ENCODE measurements around the gene RUNX2. TPM values are rescaled to one million over a fixed set of nuclear protein-coding genes. Genes with fewer than 3 reads are reported as not detected.

RUNX2 gene
- total RNA-seq, 2 experiments from 2014 or later, result 0.27 to 0.44 TPM

- no peak for DNase-seq (ENCODE audit: low spot score)
- H3K9me3 ChIP-seq (ENCODE audit: low read length), result no peaks in the 10 kb centered on the region
- TF ChIP-seq CTCF (conservative IDR thresholded peaks at IDR 0.05; ENCODE audit: low read length) (no peak), EZH2phosphoT487 (IDR thresholded peaks at IDR 0.05; ENCODE audit: borderline replicate concordance, low read depth, low read length) (no peak)
- POLR2A ChIA-PET, result interaction anchor here (0.7 kb wide), 1 partner anchor 252 kb away, joined by 3 read pairs; no protein-coding TSS in a partner anchor
- BruUV-seq (replicated peaks), result no TSS peak
- H3K36me3 ChIP-seq (ENCODE audit: insufficient read depth, low read length), result no peaks in the 10 kb centered on the region
- H3K79me2 ChIP-seq (ENCODE audit: insufficient read depth, low read depth, low read length), result no peaks in the 10 kb centered on the region
- H4K20me1 ChIP-seq (ENCODE audit: insufficient read depth, low read length), result no peaks in the 10 kb centered on the region
- H3K4me2 ChIP-seq (ENCODE audit: low read length), result no peak overlapping the region
- CTCF ChIA-PET (ENCODE audit: unreplicated experiment), result no interaction called here
- no peak overlapping the region for H2AFZ ChIP-seq (ENCODE audit: low read length)
- H3K4me3 ChIP-seq (ENCODE audit: low read depth, low read length, poor library complexity, severe bottlenecking), result no peak overlapping the region
- no peak overlapping the region for H3K27ac ChIP-seq (ENCODE audit: low read depth, low read length, poor library complexity, severe bottlenecking)
- intact Hi-C loops (cut with micrococcal nuclease; ENCODE audit: unreplicated experiment), result no loop called here
- H3K4me1 ChIP-seq (ENCODE audit: insufficient read depth, low read length, poor library complexity, severe bottlenecking), result no peaks in the 10 kb centered on the region
- no peaks in the 10 kb centered on the region for H3K9me2 ChIP-seq (ENCODE audit: insufficient read depth, low read length)
Observed at GRCh38 chr6:45433533-45434380, 105.6 kb downstream of the RUNX2 start.

GRCh38 chr6:45434381-45434700 is 106.2 kb downstream of the RUNX2 start:
- TF ChIP-seq CTCF (conservative IDR thresholded peaks at IDR 0.05; ENCODE audit: low read length), result no peak
- no peak for TF ChIP-seq EZH2phosphoT487 (IDR thresholded peaks at IDR 0.05; ENCODE audit: borderline replicate concordance, low read depth, low read length)
- no peak overlapping the region for H3K4me3 ChIP-seq (ENCODE audit: low read depth, low read length, poor library complexity, severe bottlenecking)
- H3K79me2 ChIP-seq (ENCODE audit: insufficient read depth, low read depth, low read length), result no peaks in the 10 kb centered on the region
- no peak overlapping the region for H2AFZ ChIP-seq (ENCODE audit: low read length)
- no peaks in the 10 kb centered on the region for H3K9me3 ChIP-seq (ENCODE audit: low read length)
- no peak for DNase-seq (ENCODE audit: low spot score)
- no peaks in the 10 kb centered on the region for H3K36me3 ChIP-seq (ENCODE audit: insufficient read depth, low read length)
- H4K20me1 ChIP-seq (ENCODE audit: insufficient read depth, low read length), result no peaks in the 10 kb centered on the region
- BruUV-seq (replicated peaks), result no TSS peak
- intact Hi-C loops (cut with micrococcal nuclease; ENCODE audit: unreplicated experiment), result no loop called here
- POLR2A ChIA-PET, result interaction anchor here (0.7 kb wide), 1 partner anchor 252 kb away, joined by 3 read pairs; no protein-coding TSS in a partner anchor
- H3K4me1 ChIP-seq (ENCODE audit: insufficient read depth, low read length, poor library complexity, severe bottlenecking), result no peaks in the 10 kb centered on the region
- CTCF ChIA-PET (ENCODE audit: unreplicated experiment), result no interaction called here
- no peak overlapping the region for H3K4me2 ChIP-seq (ENCODE audit: low read length)
- H3K27ac ChIP-seq (ENCODE audit: low read depth, low read length, poor library complexity, severe bottlenecking), result no peak overlapping the region
- no peaks in the 10 kb centered on the region for H3K9me2 ChIP-seq (ENCODE audit: insufficient read depth, low read length)

Measured in OCI-LY7 (cell line).